Measurements from ENCODE around the gene SLC25A42.
"Not testable (repeated sequence)": the region's sequence is repeated elsewhere in the genome, so short reads cannot be mapped to it uniquely, and the experiment has no call there.

SLC25A42 gene

GRCh38 chr19:19102566-19102965 lies 38.8 kb downstream of the SLC25A42 start:
- in situ Hi-C loops (cut with HindIII; ENCODE audit: low sequenced_read_pairs), result not testable (repeated sequence)

GRCh38 chr19:19103167-19103566 lies 39.4 kb downstream of the SLC25A42 start:
- in situ Hi-C loops (cut with HindIII; ENCODE audit: low sequenced_read_pairs), result no loop called here

- in situ Hi-C loops (cut with HindIII; ENCODE audit: low sequenced_read_pairs), result no loop called here
These were observed 41.7 kb downstream of the SLC25A42 start for GRCh38 chr19:19105365-19106055.

GRCh38 chr19:19106056-19106551 lies 42.3 kb downstream of the SLC25A42 start:
- in situ Hi-C loops (cut with HindIII; ENCODE audit: low sequenced_read_pairs), result no loop called here

GRCh38 chr19:19106938-19107337 lies 43.1 kb downstream of the SLC25A42 start:
- in situ Hi-C loops (cut with HindIII; ENCODE audit: low sequenced_read_pairs), result not testable (repeated sequence)

- in situ Hi-C loops (cut with HindIII; ENCODE audit: low sequenced_read_pairs), result no loop called here
These were observed 43.9 kb downstream of the SLC25A42 start for GRCh38 chr19:19107654-19108053.

- in situ Hi-C loops (cut with HindIII; ENCODE audit: low sequenced_read_pairs), result no loop called here
These were observed 45.8 kb downstream of the SLC25A42 start for GRCh38 chr19:19109601-19110000.

- in situ Hi-C loops (cut with HindIII; ENCODE audit: low sequenced_read_pairs), result no loop called here
These were observed 46.8 kb downstream of the SLC25A42 start for GRCh38 chr19:19110410-19111135.

GRCh38 chr19:19111136-19111835 lies 47.5 kb downstream of the SLC25A42 start:
- in situ Hi-C loops (cut with HindIII; ENCODE audit: low sequenced_read_pairs), result no loop called here

GRCh38 chr19:19111967-19112580 lies 48.3 kb downstream of the SLC25A42 start:
- in situ Hi-C loops (cut with HindIII; ENCODE audit: low sequenced_read_pairs), result no loop called here

GRCh38 chr19:19113040-19113626 lies 49.3 kb downstream of the SLC25A42 start:
- in situ Hi-C loops (cut with HindIII; ENCODE audit: low sequenced_read_pairs), result no loop called here

- in situ Hi-C loops (cut with HindIII; ENCODE audit: low sequenced_read_pairs), result no loop called here
These were observed 52.2 kb downstream of the SLC25A42 start for GRCh38 chr19:19115954-19116353.

- in situ Hi-C loops (cut with HindIII; ENCODE audit: low sequenced_read_pairs), result no loop called here
These were observed 55.8 kb downstream of the SLC25A42 start for GRCh38 chr19:19119325-19120237.

GRCh38 chr19:19120308-19121231 lies 56.8 kb downstream of the SLC25A42 start:
- in situ Hi-C loops (cut with HindIII; ENCODE audit: low sequenced_read_pairs), result no loop called here

GRCh38 chr19:19121371-19121770 lies 57.6 kb downstream of the SLC25A42 start:
- in situ Hi-C loops (cut with HindIII; ENCODE audit: low sequenced_read_pairs), result no loop called here

- in situ Hi-C loops (cut with HindIII; ENCODE audit: low sequenced_read_pairs), result no loop called here
These were observed 59.1 kb downstream of the SLC25A42 start for GRCh38 chr19:19122902-19123301.

GRCh38 chr19:19123386-19123785 lies 59.6 kb downstream of the SLC25A42 start:
- in situ Hi-C loops (cut with HindIII; ENCODE audit: low sequenced_read_pairs), result no loop called here

GRCh38 chr19:19126102-19126501 lies 62.3 kb downstream of the SLC25A42 start:
- in situ Hi-C loops (cut with HindIII; ENCODE audit: low sequenced_read_pairs), result no loop called here

GRCh38 chr19:19131989-19132388 lies 68.2 kb downstream of the SLC25A42 start:
- in situ Hi-C loops (cut with HindIII; ENCODE audit: low sequenced_read_pairs), result no loop called here
